DOHH2 (cell line): Measurements from ENCODE around the gene PTPRN2.

ENCODE experiments used
- H3F3A ChIP-seq: fragments of 200-600 bp; sonication (generic), shearing (Covaris generic); 2 replicates; pipeline ENCODE4 v1.6.0; 2016; ENCODE audit warnings: antibody characterized with exemption, mild to moderate bottlenecking; ENCODE audit not compliant: control insufficient read depth, insufficient read depth
- H3K27ac ChIP-seq: fragments of 200-600 bp; sonication (generic); 2 replicates; pipeline ENCODE4 v1.5.1; 2014; ENCODE audit warnings: low read depth, mild to moderate bottlenecking, low read length, moderate library complexity
- H3K27me3 ChIP-seq: fragments of 200-600 bp; sonication (generic); 2 replicates; pipeline ENCODE4 v1.6.1; 2014; ENCODE audit warnings: mild to moderate bottlenecking, low read length, mixed read lengths; ENCODE audit not compliant: control insufficient read depth
- H3K36me3 ChIP-seq: fragments of 200-600 bp; sonication (generic); 2 replicates; pipeline ENCODE4 v1.6.1; 2014; ENCODE audit warnings: mild to moderate bottlenecking, low read length, moderate library complexity, mixed read lengths; ENCODE audit not compliant: control insufficient read depth
- H3K4me1 ChIP-seq: fragments of 200-600 bp; sonication (generic); 2 replicates; pipeline ENCODE4 v1.6.1; 2014; ENCODE audit warnings: mild to moderate bottlenecking, low read length, mixed read lengths; ENCODE audit not compliant: control insufficient read depth
- H3K4me2 ChIP-seq: fragments of 200-600 bp; sonication (generic); 2 replicates; pipeline ENCODE4 v1.6.0; 2014; ENCODE audit warnings: mild to moderate bottlenecking, low read length, moderate library complexity
- H3K4me3 ChIP-seq: fragments of 200-600 bp; sonication (generic); 2 replicates; pipeline ENCODE4 v1.5.1; 2014; ENCODE audit warnings: mild to moderate bottlenecking, low read length, mixed read lengths
- H3K79me2 ChIP-seq: fragments of 200-600 bp; sonication (generic); 2 replicates; pipeline ENCODE4 v1.6.1; 2014; ENCODE audit warnings: mild to moderate bottlenecking, low read length, mixed read lengths; ENCODE audit not compliant: control insufficient read depth
- H3K9me2 ChIP-seq: fragments of 200-600 bp; sonication (generic); replicated peaks from 2 replicates; pipeline ENCODE4 v1.6.1; 2014; ENCODE audit warnings: mild to moderate bottlenecking, low read length, mixed read lengths; ENCODE audit not compliant: control insufficient read depth
- H3K9me3 ChIP-seq: fragments of 200-600 bp; sonication (generic); 2 replicates; pipeline ENCODE4 v1.6.1; 2014; ENCODE audit warnings: antibody characterized with exemption, low read length, mixed read lengths; ENCODE audit not compliant: control insufficient read depth, insufficient read depth
- H4K20me1 ChIP-seq: fragments of 200-600 bp; sonication (generic); 2 replicates; pipeline ENCODE4 v1.6.0; 2014; ENCODE audit warnings: low read depth, mild to moderate bottlenecking, antibody characterized with exemption, low read length, moderate library complexity; ENCODE audit not compliant: control insufficient read depth, insufficient read depth
- EZH2phosphoT487 ChIP-seq: fragments of 200-600 bp; sonication (generic); IDR thresholded peaks from 2 replicates; pipeline ENCODE4 v1.6.1; 2017; ENCODE audit warnings: borderline replicate concordance, mild to moderate bottlenecking, antibody characterized with exemption, low read length, moderate library complexity, mixed read lengths
- TF ChIP-seq, protein P1 (sequence below): fragments of 200-600 bp; sonication (generic); IDR thresholded peaks from one replicate; pipeline ENCODE4 v1.5.1; 2014; ENCODE audit warnings: antibody characterized with exemption, mild to moderate bottlenecking, low read depth, low read length; ENCODE audit not compliant: poor library complexity, severe bottlenecking

The PTPRN2 gene

DNA sequence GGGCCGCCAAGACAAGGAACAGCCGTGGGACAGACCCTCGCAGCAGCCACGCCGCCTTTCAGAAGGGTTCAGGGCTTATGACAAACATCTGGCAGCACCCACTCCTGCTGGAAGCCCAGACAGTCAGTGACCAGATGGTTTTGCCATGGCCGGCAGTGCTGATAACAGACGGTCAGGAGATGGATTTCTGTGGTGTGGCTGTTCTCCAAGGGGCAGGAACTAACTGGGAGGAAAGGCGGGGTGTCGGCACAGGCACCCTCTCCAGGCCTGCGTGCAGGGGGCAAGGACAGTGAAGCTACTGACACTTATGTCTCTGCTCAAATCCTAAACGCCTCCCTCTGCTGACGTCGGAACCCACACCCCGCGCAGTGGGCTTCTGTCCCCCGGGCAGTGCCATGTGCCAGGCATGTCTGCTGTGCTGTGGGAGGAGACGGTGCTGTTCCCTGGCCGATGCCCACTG is 834.8 kb downstream of the PTPRN2 start:
- Histone ChIP-seq H3K4me2 (no peak overlapping the region), H3K27ac (no peak overlapping the region), H3F3A (no peaks in the 10 kb centered on the region), H3K9me3 (no peaks in the 10 kb centered on the region), H3K79me2 (no peaks in the 10 kb centered on the region), H3K9me2 (no peaks in the 10 kb centered on the region), H3K36me3 (no peaks in the 10 kb centered on the region), H3K27me3 (no peaks in the 10 kb centered on the region), H3K4me3 (no peak overlapping the region), H3K4me1 (no peaks in the 10 kb centered on the region), H4K20me1 (no peaks in the 10 kb centered on the region)
- TF ChIP-seq, protein P1, sequence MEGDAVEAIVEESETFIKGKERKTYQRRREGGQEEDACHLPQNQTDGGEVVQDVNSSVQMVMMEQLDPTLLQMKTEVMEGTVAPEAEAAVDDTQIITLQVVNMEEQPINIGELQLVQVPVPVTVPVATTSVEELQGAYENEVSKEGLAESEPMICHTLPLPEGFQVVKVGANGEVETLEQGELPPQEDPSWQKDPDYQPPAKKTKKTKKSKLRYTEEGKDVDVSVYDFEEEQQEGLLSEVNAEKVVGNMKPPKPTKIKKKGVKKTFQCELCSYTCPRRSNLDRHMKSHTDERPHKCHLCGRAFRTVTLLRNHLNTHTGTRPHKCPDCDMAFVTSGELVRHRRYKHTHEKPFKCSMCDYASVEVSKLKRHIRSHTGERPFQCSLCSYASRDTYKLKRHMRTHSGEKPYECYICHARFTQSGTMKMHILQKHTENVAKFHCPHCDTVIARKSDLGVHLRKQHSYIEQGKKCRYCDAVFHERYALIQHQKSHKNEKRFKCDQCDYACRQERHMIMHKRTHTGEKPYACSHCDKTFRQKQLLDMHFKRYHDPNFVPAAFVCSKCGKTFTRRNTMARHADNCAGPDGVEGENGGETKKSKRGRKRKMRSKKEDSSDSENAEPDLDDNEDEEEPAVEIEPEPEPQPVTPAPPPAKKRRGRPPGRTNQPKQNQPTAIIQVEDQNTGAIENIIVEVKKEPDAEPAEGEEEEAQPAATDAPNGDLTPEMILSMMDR: no peak
- TF ChIP-seq EZH2phosphoT487: no peak

DNA sequence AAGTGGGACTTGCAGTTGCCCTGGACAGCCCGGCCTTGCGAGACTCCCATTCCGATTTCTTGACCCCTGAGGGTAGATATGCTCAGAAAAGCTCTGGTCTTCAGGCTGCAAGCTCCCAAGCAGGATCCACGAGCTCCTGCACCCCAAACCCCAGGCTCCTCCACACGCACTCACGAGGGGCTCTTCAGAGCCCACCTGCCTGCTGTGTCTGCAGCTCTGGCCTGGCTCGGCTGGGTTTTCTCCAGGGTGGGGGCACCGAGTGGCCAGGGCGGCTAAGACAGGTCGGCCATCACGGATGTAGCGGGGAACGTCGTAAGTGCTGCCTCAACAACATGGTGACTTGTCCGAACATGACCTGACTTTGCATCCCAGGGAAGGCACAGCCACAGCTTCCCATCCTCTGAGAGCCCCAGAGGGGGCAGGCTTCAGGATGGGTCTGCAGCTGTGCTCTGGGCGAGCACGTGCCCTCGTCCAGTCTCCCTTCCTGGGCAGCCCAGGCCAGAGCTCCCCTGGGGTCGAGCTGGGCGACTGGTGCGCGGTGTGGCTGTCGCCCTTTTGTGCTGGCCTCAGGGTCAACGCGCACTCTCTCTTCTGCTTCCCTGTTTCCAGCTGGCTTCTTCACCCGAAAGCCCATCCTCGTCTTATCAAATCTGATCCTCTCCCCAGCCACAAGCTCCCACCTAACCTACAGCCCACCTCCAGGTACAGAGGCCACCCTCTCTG is 835.5 kb downstream of the PTPRN2 start:
- Histone ChIP-seq H3K27ac (no peak overlapping the region), H3F3A (no peaks in the 10 kb centered on the region), H3K36me3 (no peaks in the 10 kb centered on the region), H3K4me3 (no peak overlapping the region), H3K4me1 (no peaks in the 10 kb centered on the region), H3K79me2 (no peaks in the 10 kb centered on the region), H3K4me2 (no peak overlapping the region), H3K9me3 (no peaks in the 10 kb centered on the region), H3K9me2 (no peaks in the 10 kb centered on the region), H3K27me3 (no peaks in the 10 kb centered on the region), H4K20me1 (no peaks in the 10 kb centered on the region)
- TF ChIP-seq, protein P1: no peak
- no peak for TF ChIP-seq EZH2phosphoT487

GRCh38 chr7:157751406-157751805 is 836.2 kb downstream of the PTPRN2 start:
- Histone ChIP-seq H3K27me3 (no peaks in the 10 kb centered on the region), H3K4me2 (no peak overlapping the region), H3K4me1 (no peaks in the 10 kb centered on the region), H3F3A (no peaks in the 10 kb centered on the region), H3K9me3 (no peaks in the 10 kb centered on the region), H3K36me3 (no peaks in the 10 kb centered on the region), H3K27ac (no peak overlapping the region), H3K79me2 (no peaks in the 10 kb centered on the region), H3K4me3 (no peak overlapping the region), H3K9me2 (no peaks in the 10 kb centered on the region), H4K20me1 (no peaks in the 10 kb centered on the region)
- TF ChIP-seq, protein P1: no peak
- no peak for TF ChIP-seq EZH2phosphoT487
